K562 (cell line): ENCODE results near the gene LRRC74B. TPM values are rescaled to one million over a fixed set of nuclear protein-coding genes. Genes with fewer than 3 reads are reported as not detected.

Experiments used
- CBX3 ChIP-seq, 2 experiments: IDR thresholded peaks; 1 replicate in 1 of 2; 2 replicates in 1 of 2; pipeline ENCODE4 v1.6.1; 2012; ENCODE audit warnings: inconsistent platforms in 2 of 2, low read length in 2 of 2, borderline replicate concordance in 1 of 2, control low read depth in 1 of 2
- FOXA3 ChIP-seq, 2 experiments: fragments of 450-650 bp in 1 of 2; sonication (generic) in 1 of 2; formaldehyde crosslinking; IDR thresholded peaks in 1 of 2; conservative IDR thresholded peaks in 1 of 2; 2 replicates each; pipeline versions ENCODE4 v1.4.0 to v1.8.0; 2020 to 2022; ENCODE audit warnings: mild to moderate bottlenecking in 2 of 2, missing genetic modification reagents in 1 of 2
- GTF2B ChIP-seq: IDR thresholded peaks from 2 replicates; pipeline ENCODE4 v1.6.1; 2011; ENCODE audit not compliant: insufficient read length; ENCODE audit errors: extremely low read depth
- HNRNPH1 ChIP-seq: fragments of 200-400 bp; formaldehyde crosslinking; optimal IDR thresholded peaks from 2 replicates; pipeline ENCODE3; 2017; ENCODE audit warnings: low read depth, mild to moderate bottlenecking, low read length, moderate library complexity
- MYBL2 ChIP-seq, 2 experiments: fragments of 450-650 bp in 1 of 2; sonication (generic) in 1 of 2; formaldehyde crosslinking in 1 of 2; IDR thresholded peaks; 2 replicates each; pipeline versions ENCODE4 v1.6.1 to v1.8.1; 2017 to 2022; ENCODE audit warnings: borderline replicate concordance in 1 of 2, inconsistent platforms in 1 of 2, low read depth in 1 of 2, mild to moderate bottlenecking in 1 of 2, missing genetic modification reagents in 1 of 2, moderate library complexity in 1 of 2
- PTBP1 ChIP-seq: fragments of 200-400 bp; formaldehyde crosslinking; IDR thresholded peaks from 2 replicates; pipeline ENCODE4 v1.6.1; 2017; ENCODE audit warnings: low read depth, low read length
- RBM22 ChIP-seq: fragments of 200-400 bp; formaldehyde crosslinking; IDR thresholded peaks from 2 replicates; pipeline ENCODE4 v1.6.1; 2018; ENCODE audit warnings: low read length, low read depth; ENCODE audit not compliant: poor library complexity, severe bottlenecking
- SFPQ ChIP-seq: fragments of 200-400 bp; formaldehyde crosslinking; IDR thresholded peaks from 2 replicates; pipeline ENCODE4 v1.6.1; 2017; ENCODE audit warnings: mild to moderate bottlenecking, low read depth, low read length, moderate library complexity
- ZBTB34 ChIP-seq: fragments of 250-450 bp; sonication (Bioruptor Pico); IDR thresholded peaks from 2 replicates; pipeline ENCODE4 v1.8.0; 2021; ENCODE audit warnings: mild to moderate bottlenecking, moderate library complexity
- ZNF232 ChIP-seq: sonication (generic); formaldehyde crosslinking; IDR thresholded peaks from 2 replicates; pipeline ENCODE4 v1.8.0; 2022; ENCODE audit warnings: mild to moderate bottlenecking, missing genetic modification reagents
- ZNF445 ChIP-seq: fragments of 250-450 bp; sonication (Bioruptor Pico); IDR thresholded peaks from 2 replicates; pipeline ENCODE4 v1.4.0; 2020; ENCODE audit warnings: low read depth, mild to moderate bottlenecking, moderate library complexity
- polyA plus RNA-seq, 8 experiments: library from polyadenylated mRNA; depleted of rRNA in 4 of 8; stranded (reverse) in 5 of 8; unstranded in 3 of 8; fragments of >200 nt; fragmentation: Nextera tagmentation in 2 of 8; fragmentation: Illumina TruSeq in 1 of 8; extraction: Ambion mirVana in 2 of 8; extraction: Trizol in 1 of 8; gene quantifications; 2 replicates each; pipeline versions ENCODE4 v1.2.1 to v1.2.3, GENCODE V29; 2011 to 2014; ENCODE audit warnings: inconsistent platforms in 1 of 8, missing spikeins in 1 of 8
- total RNA-seq, 7 experiments: library from RNA; depleted of rRNA in 6 of 7; stranded (reverse); fragments of >200 nt in 6 of 7; fragmentation: Illumina TruSeq in 2 of 7; extraction: Trizol in 2 of 7; gene quantifications; 2 replicates each; pipeline versions ENCODE4 v1.2.1 to v1.2.3, GENCODE V29; 2011 to 2021; ENCODE audit warnings: low replicate concordance in 1 of 7
- TF ChIP-seq, protein P1 (sequence below): fragments of 250-450 bp; sonication (Bioruptor Pico); IDR thresholded peaks from 2 replicates; pipeline ENCODE4 v1.4.0; 2020
- TF ChIP-seq, protein P2 (sequence below): fragments of 450-650 bp; formaldehyde crosslinking; conservative IDR thresholded peaks from 2 replicates; pipeline ENCODE4 v1.4.0; 2022; ENCODE audit warnings: mild to moderate bottlenecking, missing genetic modification characterization

LRRC74B gene
- total and polyA plus RNA-seq, 9 of the 15 experiments (the other 6 are each of a cell fraction or from before 2014, with no cell fraction given): not detected

DNA sequence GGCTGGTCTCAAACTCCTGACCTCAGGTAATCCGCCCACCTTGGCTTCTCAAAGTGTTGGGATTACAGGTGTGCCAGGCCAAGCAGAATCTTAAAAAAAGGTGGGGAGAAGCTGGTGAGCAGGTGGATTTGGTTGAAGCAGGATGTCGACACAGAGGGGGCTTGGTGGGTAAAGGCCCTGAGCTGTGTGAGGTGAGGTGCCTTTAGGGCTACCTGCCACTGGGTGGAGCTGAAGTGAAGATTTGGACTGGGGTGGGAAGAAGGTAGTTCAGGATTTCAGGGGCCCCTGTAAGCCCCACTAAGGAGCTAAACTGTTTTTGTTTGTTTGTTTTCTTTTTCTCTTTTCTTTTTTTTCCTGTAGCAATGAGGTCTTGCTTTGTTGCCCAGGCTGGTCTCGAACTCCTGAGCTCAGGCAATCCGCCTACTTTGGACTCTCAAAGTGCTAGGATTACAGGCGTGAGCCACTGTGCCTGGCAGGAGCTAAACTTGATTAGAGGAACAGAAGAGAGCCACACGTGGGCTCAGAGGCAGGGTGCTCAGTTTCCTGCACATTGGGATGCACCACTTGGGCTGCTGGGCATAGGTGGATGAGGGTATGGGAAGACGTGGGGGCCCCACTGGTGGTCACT lies 24.8 kb upstream of the LRRC74B start (continued):
- TF ChIP-seq, protein P1, sequence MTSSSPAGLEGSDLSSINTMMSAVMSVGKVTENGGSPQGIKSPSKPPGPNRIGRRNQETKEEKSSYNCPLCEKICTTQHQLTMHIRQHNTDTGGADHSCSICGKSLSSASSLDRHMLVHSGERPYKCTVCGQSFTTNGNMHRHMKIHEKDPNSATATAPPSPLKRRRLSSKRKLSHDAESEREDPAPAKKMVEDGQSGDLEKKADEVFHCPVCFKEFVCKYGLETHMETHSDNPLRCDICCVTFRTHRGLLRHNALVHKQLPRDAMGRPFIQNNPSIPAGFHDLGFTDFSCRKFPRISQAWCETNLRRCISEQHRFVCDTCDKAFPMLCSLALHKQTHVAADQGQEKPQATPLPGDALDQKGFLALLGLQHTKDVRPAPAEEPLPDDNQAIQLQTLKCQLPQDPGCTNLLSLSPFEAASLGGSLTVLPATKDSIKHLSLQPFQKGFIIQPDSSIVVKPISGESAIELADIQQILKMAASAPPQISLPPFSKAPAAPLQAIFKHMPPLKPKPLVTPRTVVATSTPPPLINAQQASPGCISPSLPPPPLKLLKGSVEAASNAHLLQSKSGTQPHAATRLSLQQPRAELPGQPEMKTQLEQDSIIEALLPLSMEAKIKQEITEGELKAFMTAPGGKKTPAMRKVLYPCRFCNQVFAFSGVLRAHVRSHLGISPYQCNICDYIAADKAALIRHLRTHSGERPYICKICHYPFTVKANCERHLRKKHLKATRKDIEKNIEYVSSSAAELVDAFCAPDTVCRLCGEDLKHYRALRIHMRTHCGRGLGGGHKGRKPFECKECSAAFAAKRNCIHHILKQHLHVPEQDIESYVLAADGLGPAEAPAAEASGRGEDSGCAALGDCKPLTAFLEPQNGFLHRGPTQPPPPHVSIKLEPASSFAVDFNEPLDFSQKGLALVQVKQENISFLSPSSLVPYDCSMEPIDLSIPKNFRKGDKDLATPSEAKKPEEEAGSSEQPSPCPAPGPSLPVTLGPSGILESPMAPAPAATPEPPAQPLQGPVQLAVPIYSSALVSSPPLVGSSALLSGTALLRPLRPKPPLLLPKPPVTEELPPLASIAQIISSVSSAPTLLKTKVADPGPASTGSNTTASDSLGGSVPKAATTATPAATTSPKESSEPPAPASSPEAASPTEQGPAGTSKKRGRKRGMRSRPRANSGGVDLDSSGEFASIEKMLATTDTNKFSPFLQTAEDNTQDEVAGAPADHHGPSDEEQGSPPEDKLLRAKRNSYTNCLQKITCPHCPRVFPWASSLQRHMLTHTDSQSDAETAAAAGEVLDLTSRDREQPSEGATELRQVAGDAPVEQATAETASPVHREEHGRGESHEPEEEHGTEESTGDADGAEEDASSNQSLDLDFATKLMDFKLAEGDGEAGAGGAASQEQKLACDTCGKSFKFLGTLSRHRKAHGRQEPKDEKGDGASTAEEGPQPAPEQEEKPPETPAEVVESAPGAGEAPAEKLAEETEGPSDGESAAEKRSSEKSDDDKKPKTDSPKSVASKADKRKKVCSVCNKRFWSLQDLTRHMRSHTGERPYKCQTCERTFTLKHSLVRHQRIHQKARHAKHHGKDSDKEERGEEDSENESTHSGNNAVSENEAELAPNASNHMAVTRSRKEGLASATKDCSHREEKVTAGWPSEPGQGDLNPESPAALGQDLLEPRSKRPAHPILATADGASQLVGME (CRISPR knock-in tag): peak; percentile 16; the same call in 1 of the 2 replicates
- TF ChIP-seq, protein P2, sequence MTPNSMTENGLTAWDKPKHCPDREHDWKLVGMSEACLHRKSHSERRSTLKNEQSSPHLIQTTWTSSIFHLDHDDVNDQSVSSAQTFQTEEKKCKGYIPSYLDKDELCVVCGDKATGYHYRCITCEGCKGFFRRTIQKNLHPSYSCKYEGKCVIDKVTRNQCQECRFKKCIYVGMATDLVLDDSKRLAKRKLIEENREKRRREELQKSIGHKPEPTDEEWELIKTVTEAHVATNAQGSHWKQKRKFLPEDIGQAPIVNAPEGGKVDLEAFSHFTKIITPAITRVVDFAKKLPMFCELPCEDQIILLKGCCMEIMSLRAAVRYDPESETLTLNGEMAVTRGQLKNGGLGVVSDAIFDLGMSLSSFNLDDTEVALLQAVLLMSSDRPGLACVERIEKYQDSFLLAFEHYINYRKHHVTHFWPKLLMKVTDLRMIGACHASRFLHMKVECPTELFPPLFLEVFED (CRISPR knock-in tag): peak; percentile 82
- TF ChIP-seq SFPQ (no peak), ZBTB34 (CRISPR knock-in tag) (no peak), RBM22 (no peak), ZNF445 (peak; percentile 51; the same call in 1 of the 2 replicates), PTBP1 (no peak), ZNF232 (CRISPR knock-in tag) (no peak), CBX3 (IDR thresholded peaks at IDR 0.05; ENCODE audit: borderline replicate concordance in 1 of 2, low read length in 2 of 2) (no peak), MYBL2 (IDR thresholded peaks at IDR 0.05; ENCODE audit: low read depth) (no peak), MYBL2 (CRISPR knock-in tag; IDR thresholded peaks at IDR 0.05; ENCODE audit: borderline replicate concordance) (no peak), FOXA3 (CRISPR knock-in tag; conservative IDR thresholded peaks at IDR 0.05 in 1 of 2, IDR thresholded peaks at IDR 0.05 in 1 of 2) (no peak), HNRNPH1 (no peak), GTF2B (no peak)
